NOMO-1 treated with DMSO at 0.1 percent for 48 hours (cell line): ENCODE data around the gene OR51M1.
"Not testable (repeated sequence)": the region's sequence is repeated elsewhere in the genome, so short reads cannot be mapped to it uniquely, and the experiment has no call there.

Experiments used
- DNase-seq: peaks from one replicate; lab custom pipeline; 2025; ENCODE audit not compliant: unreplicated experiment; lab: John Stamatoyannopoulos, UW

Gene OR51M1, protein sequence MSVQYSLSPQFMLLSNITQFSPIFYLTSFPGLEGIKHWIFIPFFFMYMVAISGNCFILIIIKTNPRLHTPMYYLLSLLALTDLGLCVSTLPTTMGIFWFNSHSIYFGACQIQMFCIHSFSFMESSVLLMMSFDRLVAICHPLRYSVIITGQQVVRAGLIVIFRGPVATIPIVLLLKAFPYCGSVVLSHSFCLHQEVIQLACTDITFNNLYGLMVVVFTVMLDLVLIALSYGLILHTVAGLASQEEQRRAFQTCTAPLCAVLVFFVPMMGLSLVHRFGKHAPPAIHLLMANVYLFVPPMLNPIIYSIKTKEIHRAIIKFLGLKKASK

GRCh38 chr11:5383576-5383975, at the start of gene OR51M1:
Gene OR51M1 (plus strand): TSS chr11:5383812. CDS start chr11:5389399, 5,587 bp downstream.
- no peak for DNase-seq

GRCh38 chr11:5335170-5335569, 48.4 kb upstream of the OR51M1 start:
- no peak for DNase-seq

- no peak for DNase-seq
These were observed 47.3 kb upstream of the OR51M1 start for GRCh38 chr11:5336331-5336730.

GRCh38 chr11:5337253-5337652, 46.4 kb upstream of the OR51M1 start:
- DNase-seq = not testable (repeated sequence)

- no peak for DNase-seq
These were observed 43.8 kb upstream of the OR51M1 start for GRCh38 chr11:5339771-5340322.

GRCh38 chr11:5343474-5344335, 39.9 kb upstream of the OR51M1 start, which contains the start of gene OR51B5:
Gene OR51B5 (minus strand): TSS chr11:5343524. CDS start chr11:5343524, 0 bp downstream.
- DNase-seq = no peak

GRCh38 chr11:5345831-5346230, 37.8 kb upstream of the OR51M1 start:
- no peak for DNase-seq

- DNase-seq = no peak
These were observed 34.9 kb upstream of the OR51M1 start for GRCh38 chr11:5348551-5349194.

- no peak for DNase-seq
These were observed 34.1 kb upstream of the OR51M1 start for GRCh38 chr11:5349550-5349949.

DNA sequence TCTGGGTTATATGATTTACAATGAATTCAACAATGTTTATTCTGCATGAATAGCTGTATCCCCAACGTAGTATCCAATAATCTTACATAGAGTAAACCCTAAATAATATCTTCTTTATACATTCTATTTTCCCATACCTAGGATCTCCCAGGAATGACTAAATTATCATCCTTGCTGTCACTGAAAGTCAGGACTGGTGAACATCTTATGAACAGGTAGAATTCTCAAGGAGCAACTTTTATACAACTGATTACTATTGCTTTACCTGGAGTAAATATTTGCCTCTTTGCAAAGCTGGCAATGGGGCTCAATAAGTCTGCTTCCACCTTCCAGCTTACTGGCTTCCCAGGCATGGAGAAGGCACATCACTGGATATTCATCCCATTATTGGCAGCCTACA, 32.4 kb upstream of the OR51M1 start, which contains the start of gene OR51B6:
TSS of gene OR51B6 (plus strand) at position 301 of the 400 bp plus-strand sequence. CDS start at position 301, 0 bp downstream.
- no peak for DNase-seq

GRCh38 chr11:5356031-5356430, 27.6 kb upstream of the OR51M1 start:
- DNase-seq = not testable (repeated sequence)

- DNase-seq = no peak
These were observed 21.5 kb upstream of the OR51M1 start for GRCh38 chr11:5362017-5362625.

GRCh38 chr11:5363679-5364078, 19.9 kb upstream of the OR51M1 start:
- no peak for DNase-seq

GRCh38 chr11:5364214-5364613, 19.4 kb upstream of the OR51M1 start:
- no peak for DNase-seq

DNA sequence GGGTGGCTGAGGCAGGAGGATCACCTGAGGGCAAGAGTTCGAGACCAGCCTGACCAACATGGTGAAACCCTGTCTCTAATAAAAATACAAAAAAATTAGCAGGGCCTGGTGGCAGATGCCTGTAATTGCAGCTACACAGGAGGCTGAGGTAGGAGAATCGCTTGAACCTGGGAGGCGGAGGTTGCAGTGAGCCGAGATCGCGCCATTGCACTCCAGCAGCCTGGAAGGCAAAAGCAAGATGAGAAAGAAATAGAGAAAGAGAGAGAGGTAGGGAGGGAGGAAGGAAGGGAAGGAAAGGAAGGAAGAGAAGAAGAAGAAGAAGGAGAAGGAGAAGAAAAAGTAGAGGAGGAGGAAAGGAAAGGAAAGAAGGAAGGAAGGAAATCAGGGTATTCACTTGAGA, 17.2 kb upstream of the OR51M1 start:
- not testable (repeated sequence) for DNase-seq

DNA sequence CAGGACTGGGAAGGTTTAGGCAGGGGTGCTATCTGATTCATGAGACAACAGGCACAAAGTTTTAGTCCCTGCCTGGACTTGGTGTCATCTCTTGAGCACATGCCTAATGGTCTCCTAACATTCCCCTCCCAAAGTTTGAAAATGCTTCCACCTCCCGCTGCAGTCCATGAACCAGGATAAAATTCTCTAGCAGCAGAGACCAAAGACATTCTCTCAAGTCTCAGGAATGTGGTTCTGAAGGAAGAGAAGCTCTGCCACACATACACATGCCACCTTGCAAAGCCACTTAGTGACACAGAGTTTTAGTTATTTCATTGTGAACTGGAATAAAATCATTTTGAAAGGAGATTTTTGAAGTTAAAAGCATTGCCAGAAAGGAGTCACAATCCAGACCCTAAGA, 16.8 kb upstream of the OR51M1 start:
- no peak for DNase-seq

GRCh38 chr11:5367448-5368074, 16.1 kb upstream of the OR51M1 start:
- no peak for DNase-seq

DNA sequence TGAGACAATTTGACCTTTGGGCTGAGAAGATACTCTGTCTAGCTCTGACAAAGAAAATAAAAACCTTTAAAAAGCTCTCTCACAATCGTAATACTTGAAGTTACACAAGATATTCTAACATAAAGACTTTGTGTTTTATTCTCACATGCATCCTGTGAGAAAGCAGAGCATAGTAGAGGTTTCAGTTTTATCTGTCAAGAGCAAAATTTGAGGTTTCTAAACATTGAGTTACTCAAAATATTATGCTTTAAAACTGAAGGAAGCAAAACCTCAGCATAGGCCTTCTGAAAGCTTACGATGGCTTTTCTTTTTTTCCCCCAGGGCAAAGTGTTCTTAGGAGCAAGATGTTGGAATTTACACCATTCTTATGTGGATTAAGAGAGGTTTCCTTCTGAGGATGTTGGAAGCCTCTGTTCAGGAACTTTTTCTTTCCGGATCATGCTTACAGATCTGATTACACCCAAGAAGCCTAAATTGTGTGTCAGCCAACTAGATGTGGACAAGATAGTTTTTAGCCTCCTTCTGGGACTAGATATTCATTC, 15.0 kb upstream of the OR51M1 start:
- DNase-seq = no peak

GRCh38 chr11:5369789-5370188, 13.8 kb upstream of the OR51M1 start:
- DNase-seq = no peak
